GM12891 (cell line): ENCODE results near the gene GPR135.
"Not testable (repeated sequence)": the region's sequence is repeated elsewhere in the genome, so short reads cannot be mapped to it uniquely, and the experiment has no call there.

Experiments
- DNase-seq: peaks from one replicate; pipeline ENCODE4 v3.0.0; 2011; ENCODE audit warnings: low spot score; ENCODE audit not compliant: insufficient read length
- FAIRE-seq: peaks from 2 replicates; lab custom pipeline; 2011; peaks lifted over from hg19 to GRCh38; lab: Jason Lieb, UNC
- PAX5 ChIP-seq: IDR thresholded peaks from 2 replicates; pipeline ENCODE4 v1.6.1; 2011; ENCODE audit warnings: low read length, moderate library complexity, mild to moderate bottlenecking; ENCODE audit not compliant: insufficient read depth, severe bottlenecking
- POLR2A ChIP-seq: IDR thresholded peaks from 2 replicates; pipeline ENCODE4 v1.6.1; 2011; ENCODE audit warnings: low read depth, low read length, control low read depth
- POLR2AphosphoS5 ChIP-seq: IDR thresholded peaks from 2 replicates; pipeline ENCODE4 v1.6.1; 2011; ENCODE audit warnings: low read depth, low read length, control low read depth
- POU2F2 ChIP-seq: IDR thresholded peaks from 2 replicates; pipeline ENCODE4 v1.6.1; 2011; ENCODE audit warnings: low read depth, mild to moderate bottlenecking, control low read depth, low read length, moderate library complexity
- SPI1 ChIP-seq: IDR thresholded peaks from 2 replicates; pipeline ENCODE4 v1.6.1; 2011; ENCODE audit warnings: low read depth, low read length, control low read depth
- TAF1 ChIP-seq: IDR thresholded peaks from 2 replicates; pipeline ENCODE4 v1.6.1; 2011; ENCODE audit warnings: low read depth, low read length, control low read depth

GPR135 gene

DNA sequence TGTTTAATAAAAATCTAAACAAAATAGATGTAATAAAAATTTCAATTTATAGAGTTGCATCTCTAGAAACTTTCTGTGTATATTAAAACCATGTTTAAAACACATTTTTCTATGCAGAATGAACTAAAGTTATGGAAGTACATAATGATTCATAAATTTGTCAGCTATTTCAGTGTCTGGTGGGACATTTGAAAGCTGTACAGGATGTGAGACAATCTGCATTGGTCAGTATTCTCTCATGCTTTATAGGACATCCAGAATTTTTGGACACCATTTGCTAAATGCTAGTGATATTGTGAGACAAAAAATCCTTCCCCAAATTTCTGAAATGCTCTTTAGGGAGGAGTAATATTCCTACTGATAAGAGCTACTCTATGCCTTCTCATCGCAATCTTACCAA, 13.3 kb downstream of the GPR135 start:
- TF ChIP-seq SPI1 (no peak), POLR2AphosphoS5 (no peak), POLR2A (no peak), POU2F2 (no peak), TAF1 (no peak), PAX5 (no peak)
- FAIRE-seq = no peak
- no peak for DNase-seq

DNA sequence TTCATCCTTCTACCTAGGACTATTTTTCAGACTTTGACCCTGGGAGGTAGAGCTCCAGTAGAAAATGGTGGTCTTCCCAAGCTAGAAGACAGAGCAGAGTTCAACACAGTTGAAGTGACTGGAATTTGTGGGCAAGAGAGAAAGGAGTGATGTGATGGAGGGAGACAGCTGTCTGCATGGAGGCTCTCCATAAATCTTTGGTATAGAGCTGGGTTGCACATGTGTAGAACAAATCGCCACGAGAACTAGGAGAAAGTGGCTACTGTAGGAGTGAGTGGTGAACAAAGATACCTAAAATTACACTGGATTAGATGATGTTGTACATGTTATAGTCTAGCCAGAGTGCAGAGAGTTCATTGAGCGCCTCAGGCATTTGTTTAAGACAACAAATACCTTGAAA, 14.5 kb downstream of the GPR135 start:
- TF ChIP-seq POU2F2 = no peak
- TF ChIP-seq SPI1 = no peak
- no peak for TF ChIP-seq TAF1
- TF ChIP-seq PAX5 = no peak
- no peak for TF ChIP-seq POLR2AphosphoS5
- TF ChIP-seq POLR2A = no peak
- DNase-seq (no peak), FAIRE-seq (no peak)

DNA sequence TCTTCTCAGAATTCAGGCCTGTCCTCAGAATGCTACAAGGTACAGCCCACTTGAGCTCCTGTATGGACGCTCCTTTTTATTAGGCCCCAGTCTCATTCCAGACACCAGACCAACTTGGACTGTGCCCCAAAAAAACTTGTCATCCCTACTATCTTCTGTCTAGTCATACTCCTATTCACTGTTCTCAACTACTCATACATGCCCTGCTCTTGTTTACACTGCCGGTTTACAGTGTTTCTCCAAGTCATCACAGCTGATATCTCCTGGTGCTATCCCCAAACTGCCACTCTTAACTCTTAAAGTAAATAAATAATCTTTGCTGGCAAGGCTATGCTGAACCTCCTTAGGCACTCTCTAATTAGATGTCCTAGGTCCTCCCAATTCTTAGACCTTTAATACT, 16.5 kb downstream of the GPR135 start:
- FAIRE-seq = not testable (repeated sequence)

DNA sequence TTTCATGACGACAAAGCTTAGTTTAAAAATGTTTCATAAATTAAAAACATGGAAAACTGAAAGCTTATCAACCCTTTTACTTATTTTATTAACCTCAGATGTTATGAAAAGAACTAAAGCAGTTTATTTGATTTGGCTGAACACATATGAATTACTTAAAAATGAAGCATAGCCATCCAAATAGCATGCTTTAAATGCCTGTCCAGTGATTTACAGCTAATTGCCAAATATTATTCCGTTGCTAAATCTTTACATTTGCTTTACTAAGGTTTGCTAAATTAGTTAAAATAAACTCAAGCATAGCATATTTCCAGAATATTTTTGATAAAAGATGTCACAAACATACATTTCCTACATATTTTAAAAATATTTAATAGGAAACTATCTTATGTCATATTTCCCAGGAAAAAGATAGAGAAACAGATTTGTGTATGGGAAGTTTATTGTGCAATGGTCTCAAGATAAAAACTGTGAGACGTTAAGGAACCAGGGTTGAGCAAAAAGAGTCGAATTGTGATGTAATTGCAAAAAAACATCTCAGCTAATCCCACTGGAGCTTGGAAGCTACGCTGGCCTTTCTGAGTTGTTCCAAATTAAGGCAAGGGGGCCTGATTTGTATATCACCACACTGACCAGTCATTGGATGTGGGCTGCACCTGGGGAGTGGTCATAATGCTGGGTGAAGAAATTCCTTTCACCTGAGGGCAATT, 25.8 kb downstream of the GPR135 start:
- no peak for TF ChIP-seq POLR2A
- TF ChIP-seq SPI1 = no peak
- no peak for TF ChIP-seq PAX5
- TF ChIP-seq TAF1 = no peak
- no peak for TF ChIP-seq POU2F2
- no peak for TF ChIP-seq POLR2AphosphoS5
- DNase-seq (no peak), FAIRE-seq (peak; percentile 50)

More for the DNA sequence above, 16.5 kb downstream of the GPR135 start:
- DNase-seq = not testable (repeated sequence)

DNA sequence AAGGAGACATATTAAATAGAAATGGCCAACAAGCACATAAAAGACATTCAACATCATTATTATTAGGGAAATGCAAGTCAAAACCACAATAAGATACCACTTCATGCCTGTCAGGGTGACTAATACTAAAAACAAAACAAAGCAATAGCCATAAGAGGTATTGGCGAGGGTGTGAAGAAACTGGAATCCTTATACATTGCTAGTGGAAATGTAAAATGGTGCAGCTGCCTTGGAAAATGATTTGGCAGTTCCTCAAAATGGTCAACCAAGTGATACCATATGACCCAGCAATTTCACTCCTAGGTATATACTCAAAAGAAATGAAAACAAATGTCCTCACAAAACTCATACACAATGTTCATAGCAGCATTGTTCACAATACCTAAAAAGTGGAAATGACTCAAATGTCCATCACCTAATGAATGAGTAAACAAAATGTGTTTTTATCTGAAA, 27.0 kb downstream of the GPR135 start:
- FAIRE-seq (peak; percentile 26), DNase-seq (no peak)
- no peak for TF ChIP-seq PAX5
- TF ChIP-seq POLR2AphosphoS5 = no peak
- peak; percentile 23 for TF ChIP-seq SPI1
- no peak for TF ChIP-seq TAF1
- TF ChIP-seq POU2F2 = no peak
- no peak for TF ChIP-seq POLR2A

DNA sequence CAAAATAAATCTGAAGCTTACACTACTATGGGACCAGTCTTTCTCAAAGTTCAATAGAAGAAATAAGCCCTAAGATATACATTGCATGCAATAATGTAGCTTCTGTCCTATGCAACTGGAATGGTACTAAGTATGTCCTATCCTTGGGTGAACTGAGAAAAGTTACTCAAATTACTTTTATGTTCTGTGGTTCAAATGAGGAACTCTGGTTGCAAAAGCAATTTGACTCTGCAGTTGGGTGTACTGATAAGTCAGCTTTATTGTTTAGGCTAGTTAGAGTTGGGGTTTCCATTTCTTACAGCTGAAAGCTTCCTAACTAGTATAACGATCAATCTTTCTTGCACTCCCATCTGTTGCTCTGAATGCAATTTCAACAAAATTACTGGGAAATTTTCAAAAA, 29.2 kb downstream of the GPR135 start:
- FAIRE-seq = no peak
- TF ChIP-seq PAX5 (no peak), TAF1 (no peak), POU2F2 (no peak), POLR2A (no peak), SPI1 (0 out of 2 replicates have a peak, but pooled peaks have one; percentile 24)
- no peak for DNase-seq

DNA sequence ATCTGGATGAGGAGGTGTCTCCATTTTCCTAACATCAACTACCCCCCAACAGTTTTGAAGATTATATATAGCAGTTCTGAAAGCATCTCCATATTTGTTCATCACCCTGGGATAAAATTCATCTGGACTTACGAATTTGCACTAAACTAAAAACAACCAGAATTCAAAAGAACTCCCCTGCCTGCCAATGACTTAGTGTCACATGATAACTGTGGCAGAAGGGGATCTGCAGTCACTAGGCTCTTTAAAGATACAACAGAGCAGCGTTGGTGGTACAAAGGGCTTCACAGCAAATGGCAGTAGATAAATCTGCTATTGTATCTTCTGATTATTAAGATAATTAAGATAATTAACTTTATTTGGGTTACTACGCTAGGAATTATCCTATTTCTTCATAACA, 30.1 kb downstream of the GPR135 start:
- DNase-seq = no peak
- TF ChIP-seq TAF1 = no peak
- TF ChIP-seq SPI1 = no peak
- no peak for TF ChIP-seq POU2F2
- TF ChIP-seq PAX5 = no peak
- no peak for TF ChIP-seq POLR2A
- no peak for TF ChIP-seq POLR2AphosphoS5
- no peak for FAIRE-seq

DNA sequence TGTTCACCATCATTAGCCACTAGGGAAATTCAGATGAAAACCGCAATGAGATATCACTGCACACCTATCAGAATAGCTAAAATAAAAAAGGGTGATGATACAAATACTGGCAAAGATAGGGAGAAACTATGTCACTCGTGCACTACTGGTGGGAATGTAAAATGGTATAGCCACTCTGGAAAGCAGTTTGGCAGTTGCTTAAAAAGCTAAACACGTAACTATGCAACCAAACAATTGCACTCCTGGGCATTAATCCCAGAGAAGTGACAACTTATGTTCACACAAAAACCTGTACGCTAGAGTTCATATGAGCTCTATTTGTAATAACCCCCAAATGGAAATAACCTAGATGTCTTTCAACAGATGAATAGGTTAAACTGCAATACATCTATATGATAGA, 35.4 kb downstream of the GPR135 start:
- FAIRE-seq = no peak

DNA sequence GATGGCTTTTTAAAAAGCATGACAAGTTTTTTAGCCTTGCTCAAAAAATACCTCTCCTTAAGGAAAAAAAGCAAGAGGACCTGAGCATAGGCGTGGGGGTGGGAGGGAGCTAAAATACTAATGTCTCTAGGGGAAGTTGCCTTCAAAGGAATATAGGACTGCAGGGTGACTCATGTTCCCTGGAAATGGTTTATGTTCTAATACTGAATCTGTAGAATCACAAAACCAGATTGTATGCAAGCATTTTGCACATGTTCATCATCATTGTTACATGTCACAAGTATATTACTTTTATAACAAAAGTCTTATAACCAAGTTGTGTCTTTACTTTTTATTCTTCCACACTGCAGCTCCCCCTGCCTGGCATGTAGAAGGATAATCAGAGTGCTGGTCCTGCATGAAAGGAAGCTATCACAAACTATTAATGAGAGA, 36.6 kb downstream of the GPR135 start:
- TF ChIP-seq POLR2AphosphoS5 (no peak), POU2F2 (no peak)
- DNase-seq (no peak), FAIRE-seq (no peak)

More for the DNA sequence above, 35.4 kb downstream of the GPR135 start:
- DNase-seq = no peak
- TF ChIP-seq POU2F2 = no peak
- TF ChIP-seq SPI1 = no peak
- no peak for TF ChIP-seq POLR2A
- TF ChIP-seq POLR2AphosphoS5 = no peak
- no peak for TF ChIP-seq TAF1
- TF ChIP-seq PAX5 = no peak

DNA sequence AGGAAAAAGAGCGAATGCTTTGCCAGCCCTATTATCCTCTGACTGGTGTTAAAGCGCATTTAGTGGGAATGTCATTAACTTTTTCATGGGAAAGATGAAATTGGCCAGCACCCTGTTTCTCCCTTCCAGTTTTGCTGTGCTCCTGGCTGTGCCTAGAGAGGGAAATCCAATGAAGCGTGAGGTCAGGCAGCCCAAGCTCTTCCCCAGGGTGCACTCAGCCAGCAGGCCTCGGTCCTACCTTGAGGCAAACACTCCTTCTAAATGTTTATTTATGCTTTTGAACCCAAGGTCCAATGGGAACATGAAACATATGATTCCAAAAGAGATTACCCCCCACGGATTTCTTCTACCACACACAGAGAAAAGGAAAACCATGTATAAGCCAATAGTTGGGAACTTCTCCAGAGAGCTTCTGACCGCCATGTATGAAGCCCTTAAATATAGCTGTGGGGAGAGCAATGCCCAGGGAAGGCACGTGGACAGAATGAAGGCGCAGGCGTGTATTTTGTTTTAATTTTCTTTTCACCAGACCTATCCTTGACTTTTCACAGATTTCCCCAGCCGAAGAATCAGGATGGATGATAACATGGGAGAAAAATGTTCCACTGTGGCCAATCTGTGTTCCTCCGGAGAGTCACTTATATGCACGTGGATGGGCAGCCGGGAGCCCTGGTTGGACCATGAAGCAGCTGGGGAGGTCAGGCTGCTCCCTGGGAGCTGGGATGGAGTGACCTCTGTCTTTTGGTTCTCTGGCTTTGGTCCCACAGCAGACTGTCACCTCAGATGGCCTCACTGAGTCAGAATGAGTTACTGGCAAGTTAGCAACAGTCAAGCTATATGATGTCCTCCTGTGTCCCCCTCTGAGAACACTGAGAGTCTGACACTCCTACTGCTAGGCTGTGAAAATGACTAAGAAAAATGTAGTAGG, 37.3 kb downstream of the GPR135 start:
- FAIRE-seq = no peak
- TF ChIP-seq POU2F2 (no peak), POLR2AphosphoS5 (no peak), TAF1 (no peak), PAX5 (no peak), SPI1 (no peak), POLR2A (no peak)
- no peak for DNase-seq

DNA sequence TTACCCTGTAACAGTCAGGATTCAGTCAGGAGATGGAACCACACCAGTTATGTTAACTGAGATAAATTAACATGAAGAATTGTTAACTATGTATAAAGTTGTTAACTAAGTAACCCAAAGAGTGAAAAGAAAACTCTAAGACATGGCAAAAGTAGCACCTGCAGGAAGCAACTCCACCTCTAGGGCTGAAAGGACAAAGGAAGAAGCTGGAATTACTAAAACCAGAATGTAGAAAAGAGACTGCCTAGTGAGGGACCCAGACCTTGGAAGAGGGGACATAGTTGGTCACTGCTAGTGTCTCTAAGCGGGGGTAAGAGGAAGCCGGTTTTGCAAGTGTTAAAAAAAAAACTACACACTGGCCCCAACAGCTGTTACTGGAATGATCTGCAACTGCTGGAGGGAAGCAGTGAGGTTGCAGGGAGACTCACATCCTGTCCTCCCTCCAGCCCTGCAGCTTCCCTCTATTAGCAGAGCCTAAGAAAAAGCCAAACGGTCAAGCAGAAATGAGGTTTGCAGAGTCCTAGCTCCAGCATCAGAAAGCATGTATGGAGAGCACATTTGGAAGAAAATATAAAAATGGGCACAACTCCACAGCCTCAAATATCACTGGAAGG, 39.8 kb downstream of the GPR135 start:
- TF ChIP-seq POU2F2 = no peak
- no peak for TF ChIP-seq POLR2A
- TF ChIP-seq SPI1 = no peak
- TF ChIP-seq POLR2AphosphoS5 = no peak
- no peak for TF ChIP-seq PAX5
- TF ChIP-seq TAF1 = no peak
- no peak for DNase-seq
- no peak for FAIRE-seq
